HepG2 (cell line): ENCODE results near the gene ZFPL1.

ENCODE experiments used
- ATF7-NPFF ChIP-seq: sonication (generic); formaldehyde crosslinking; IDR thresholded peaks from 2 replicates; pipeline ENCODE4 v1.8.1; 2023; ENCODE audit warnings: mild to moderate bottlenecking, low read depth, missing genetic modification reagents, moderate library complexity
- HDAC6 ChIP-seq: fragments of 200-600 bp; sonication (generic); IDR thresholded peaks from 2 replicates; pipeline ENCODE4 v1.7.0; 2017; ENCODE audit warnings: mild to moderate bottlenecking, antibody characterized with exemption, low read length, low read depth
- ZBTB8A ChIP-seq: sonication (generic); formaldehyde crosslinking; IDR thresholded peaks from 2 replicates; pipeline ENCODE4 v1.4.0; 2020; ENCODE audit warnings: mild to moderate bottlenecking, low read depth, missing genetic modification reagents, borderline replicate concordance
- TF ChIP-seq, protein P1 (sequence below): sonication (generic); formaldehyde crosslinking; IDR thresholded peaks from 2 replicates; pipeline ENCODE4 v1.5.0; 2020; ENCODE audit warnings: mild to moderate bottlenecking, missing genetic modification reagents, moderate library complexity

DNA sequence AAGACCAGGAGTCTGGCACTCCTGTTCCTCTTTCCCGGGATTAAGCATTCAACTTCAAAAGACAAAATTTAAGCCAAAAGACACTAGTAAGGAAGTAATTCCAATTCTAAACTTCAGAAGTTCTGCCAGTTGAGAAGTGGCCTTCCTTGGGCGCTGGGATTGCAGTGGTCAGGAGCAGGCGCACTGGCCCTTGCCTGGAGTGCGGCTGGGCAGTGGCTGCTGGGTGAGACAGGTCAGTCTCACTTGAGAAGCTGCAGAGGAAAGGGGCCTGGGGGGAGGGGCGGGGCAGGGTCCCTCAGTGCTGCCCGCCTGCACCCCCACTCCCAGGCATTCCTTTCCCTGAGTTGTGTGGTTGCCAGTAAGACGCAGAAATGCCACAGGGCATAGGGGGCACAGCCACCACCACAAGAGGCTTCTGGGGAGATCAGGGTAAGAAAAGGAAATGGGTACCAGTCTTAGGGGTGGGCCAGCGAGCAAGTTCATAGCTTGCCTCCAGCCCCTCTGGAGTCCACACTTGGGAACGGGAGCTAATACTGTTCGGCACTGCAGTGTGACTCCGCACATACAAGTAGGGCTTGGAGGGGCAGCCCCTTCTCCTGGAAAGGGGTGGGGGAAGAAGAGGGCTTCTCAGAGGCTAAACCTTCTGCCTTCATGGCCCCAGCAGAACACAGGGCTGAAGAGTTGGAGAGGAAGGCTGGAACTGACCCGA lies 43.6 kb downstream of the ZFPL1 start:
- TF ChIP-seq ATF7-NPFF (CRISPR knock-in tag), result no peak
- no peak for TF ChIP-seq ZBTB8A (CRISPR knock-in tag)
- TF ChIP-seq, protein P1, sequence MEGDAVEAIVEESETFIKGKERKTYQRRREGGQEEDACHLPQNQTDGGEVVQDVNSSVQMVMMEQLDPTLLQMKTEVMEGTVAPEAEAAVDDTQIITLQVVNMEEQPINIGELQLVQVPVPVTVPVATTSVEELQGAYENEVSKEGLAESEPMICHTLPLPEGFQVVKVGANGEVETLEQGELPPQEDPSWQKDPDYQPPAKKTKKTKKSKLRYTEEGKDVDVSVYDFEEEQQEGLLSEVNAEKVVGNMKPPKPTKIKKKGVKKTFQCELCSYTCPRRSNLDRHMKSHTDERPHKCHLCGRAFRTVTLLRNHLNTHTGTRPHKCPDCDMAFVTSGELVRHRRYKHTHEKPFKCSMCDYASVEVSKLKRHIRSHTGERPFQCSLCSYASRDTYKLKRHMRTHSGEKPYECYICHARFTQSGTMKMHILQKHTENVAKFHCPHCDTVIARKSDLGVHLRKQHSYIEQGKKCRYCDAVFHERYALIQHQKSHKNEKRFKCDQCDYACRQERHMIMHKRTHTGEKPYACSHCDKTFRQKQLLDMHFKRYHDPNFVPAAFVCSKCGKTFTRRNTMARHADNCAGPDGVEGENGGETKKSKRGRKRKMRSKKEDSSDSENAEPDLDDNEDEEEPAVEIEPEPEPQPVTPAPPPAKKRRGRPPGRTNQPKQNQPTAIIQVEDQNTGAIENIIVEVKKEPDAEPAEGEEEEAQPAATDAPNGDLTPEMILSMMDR (CRISPR knock-in tag), result no peak
- no peak for TF ChIP-seq HDAC6
